A673 (cell line): ENCODE measurements around the gene FAM229B.

ENCODE experiments used
- EZH2 ChIP-seq: fragments of 200-600 bp; sonication (generic); IDR thresholded peaks from 2 replicates; pipeline ENCODE4 v1.6.1; 2017; ENCODE audit warnings: borderline replicate concordance, low read depth, mild to moderate bottlenecking, mixed read lengths, antibody characterized with exemption, low read length; ENCODE audit not compliant: poor library complexity, severe bottlenecking
- TF ChIP-seq, protein P1 (sequence below): fragments of 300-800, 200-600 bp; sonication (generic); conservative IDR thresholded peaks from 2 replicates; pipeline ENCODE4 v1.5.1; 2017; ENCODE audit warnings: low read depth, mild to moderate bottlenecking, antibody characterized with exemption, low read length, moderate library complexity, mixed read lengths

GRCh38 chr6:112113918-112114317 lies 26.5 kb downstream of the FAM229B start:
- TF ChIP-seq, protein P1, sequence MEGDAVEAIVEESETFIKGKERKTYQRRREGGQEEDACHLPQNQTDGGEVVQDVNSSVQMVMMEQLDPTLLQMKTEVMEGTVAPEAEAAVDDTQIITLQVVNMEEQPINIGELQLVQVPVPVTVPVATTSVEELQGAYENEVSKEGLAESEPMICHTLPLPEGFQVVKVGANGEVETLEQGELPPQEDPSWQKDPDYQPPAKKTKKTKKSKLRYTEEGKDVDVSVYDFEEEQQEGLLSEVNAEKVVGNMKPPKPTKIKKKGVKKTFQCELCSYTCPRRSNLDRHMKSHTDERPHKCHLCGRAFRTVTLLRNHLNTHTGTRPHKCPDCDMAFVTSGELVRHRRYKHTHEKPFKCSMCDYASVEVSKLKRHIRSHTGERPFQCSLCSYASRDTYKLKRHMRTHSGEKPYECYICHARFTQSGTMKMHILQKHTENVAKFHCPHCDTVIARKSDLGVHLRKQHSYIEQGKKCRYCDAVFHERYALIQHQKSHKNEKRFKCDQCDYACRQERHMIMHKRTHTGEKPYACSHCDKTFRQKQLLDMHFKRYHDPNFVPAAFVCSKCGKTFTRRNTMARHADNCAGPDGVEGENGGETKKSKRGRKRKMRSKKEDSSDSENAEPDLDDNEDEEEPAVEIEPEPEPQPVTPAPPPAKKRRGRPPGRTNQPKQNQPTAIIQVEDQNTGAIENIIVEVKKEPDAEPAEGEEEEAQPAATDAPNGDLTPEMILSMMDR: no peak
- no peak for TF ChIP-seq EZH2
